ENCODE results near the gene PINK1.

Gene PINK1

DNA sequence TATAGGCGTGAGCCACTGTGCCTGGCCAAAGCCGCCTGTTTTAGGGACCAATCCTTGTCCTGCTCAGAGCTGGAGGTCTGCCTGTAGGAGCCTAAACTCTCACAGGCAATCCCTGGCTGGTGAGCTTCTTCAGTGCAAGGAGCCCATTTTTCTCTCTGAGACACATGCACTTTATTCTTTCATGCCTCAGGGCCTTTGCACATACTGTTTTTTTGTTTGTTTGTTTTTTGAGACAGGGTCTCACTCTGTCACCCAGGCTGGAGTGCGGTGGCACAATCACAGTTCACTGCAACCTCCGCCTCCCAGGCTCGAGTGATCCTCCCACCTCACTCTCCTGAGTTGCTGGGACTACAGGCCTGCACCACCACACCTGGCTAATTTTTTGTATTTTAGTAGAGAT lies 21.6 kb upstream of the PINK1 start:
- DNase-seq = no peak

- DNase-seq = peak; percentile 11
These were observed 21.0 kb upstream of the PINK1 start for GRCh38 chr1:20612221-20612746.

- DNase-seq = no peak
These were observed 19.1 kb upstream of the PINK1 start for GRCh38 chr1:20614131-20614579.

DNA sequence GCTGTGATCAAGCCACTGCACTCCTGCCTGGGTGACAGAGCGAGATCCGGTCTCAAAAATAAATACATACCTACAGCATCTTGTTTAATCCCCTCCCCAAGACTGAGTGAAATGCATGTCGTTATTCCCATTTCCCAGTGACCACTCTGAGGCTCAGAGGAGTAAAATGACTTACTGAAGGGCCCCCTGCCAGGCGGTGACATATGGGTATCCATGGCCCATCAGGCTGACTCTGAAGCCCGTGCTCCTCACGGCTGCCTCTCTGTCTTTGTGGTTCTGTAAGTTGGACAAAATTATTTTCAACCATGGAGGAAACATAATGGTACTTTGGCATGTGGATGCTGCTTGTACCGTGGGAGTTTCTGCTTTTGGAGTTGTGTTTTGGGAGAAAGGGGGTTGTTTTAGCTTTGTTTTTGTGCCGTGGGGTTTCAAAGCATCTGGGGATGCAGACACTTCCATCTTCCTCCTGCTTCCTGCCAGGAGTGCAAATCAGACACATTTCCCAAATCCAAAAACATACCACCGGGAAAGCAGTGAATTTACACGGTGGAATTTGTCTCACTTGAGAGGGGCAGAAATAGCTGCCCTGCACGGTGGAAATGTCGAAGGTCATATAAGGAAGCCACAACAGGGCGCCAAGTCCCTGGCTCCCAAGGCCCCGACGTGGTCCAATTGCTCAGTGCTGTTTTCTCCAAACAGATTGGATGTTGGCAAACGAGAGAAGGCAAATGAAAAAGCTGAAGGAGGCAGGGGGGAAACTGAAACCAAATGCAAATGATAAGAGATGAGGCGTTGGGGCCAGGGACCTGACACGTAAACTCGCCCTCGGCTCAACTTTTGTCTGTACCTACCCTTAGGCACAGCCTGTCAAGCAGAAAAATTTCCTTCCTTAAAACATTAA lies 17.1 kb upstream of the PINK1 start:
- DNase-seq = no peak

DNA sequence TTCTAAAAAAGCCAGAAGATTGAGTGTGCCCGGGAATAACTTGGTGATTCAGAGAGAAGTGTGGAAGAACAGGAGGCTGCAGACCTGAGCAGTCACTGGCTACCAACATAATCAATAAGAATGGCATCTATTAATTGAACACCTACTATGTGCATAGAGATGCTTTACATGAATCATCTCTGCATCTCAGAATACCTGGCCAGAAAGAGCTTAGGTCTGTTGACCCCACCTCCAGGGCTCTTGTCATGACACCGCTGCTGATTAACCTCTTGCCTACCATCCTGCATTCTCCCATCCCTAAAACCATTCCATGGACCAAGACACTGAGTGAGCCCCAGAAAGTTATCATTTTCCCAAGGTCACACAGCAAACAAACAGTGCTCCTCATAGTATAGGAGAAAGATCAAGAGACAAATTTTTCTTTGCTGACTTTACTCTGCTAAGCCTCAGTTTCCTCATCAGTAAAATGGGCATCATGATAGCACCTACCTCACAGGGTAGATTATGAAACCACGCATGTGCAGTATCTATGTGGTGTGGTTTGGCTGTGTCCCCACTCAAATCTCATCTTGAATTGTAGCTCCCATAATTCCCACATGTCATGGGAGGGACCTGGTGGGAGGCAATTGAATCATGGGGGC lies 16.3 kb upstream of the PINK1 start:
- DNase-seq = no peak

- DNase-seq = no peak
These were observed 14.7 kb upstream of the PINK1 start for GRCh38 chr1:20618550-20618949.

GRCh38 chr1:20619999-20620398 lies 13.3 kb upstream of the PINK1 start:
- no peak for DNase-seq

DNA sequence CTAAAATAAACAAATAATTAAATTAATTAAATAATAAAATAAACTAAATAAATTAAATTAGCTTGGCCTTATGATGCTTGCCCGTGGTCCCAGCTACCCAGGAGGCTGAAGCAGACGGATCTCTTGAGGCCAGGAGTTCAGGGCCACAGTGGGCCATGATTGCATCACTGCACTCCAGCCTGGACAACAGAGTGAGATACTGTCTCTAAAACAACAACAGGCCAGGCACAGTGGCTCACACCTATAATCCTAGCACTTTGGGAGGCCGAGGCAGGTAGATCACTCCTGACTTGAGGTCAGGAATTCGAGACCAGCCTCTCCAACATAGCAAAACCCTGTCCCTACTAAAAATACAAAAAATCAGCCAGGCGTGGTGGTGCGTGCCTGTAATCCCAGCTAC lies 12.2 kb upstream of the PINK1 start:
- DNase-seq = no peak

- no peak for DNase-seq
These were observed 8.5 kb upstream of the PINK1 start for GRCh38 chr1:20624709-20625108.

DNA sequence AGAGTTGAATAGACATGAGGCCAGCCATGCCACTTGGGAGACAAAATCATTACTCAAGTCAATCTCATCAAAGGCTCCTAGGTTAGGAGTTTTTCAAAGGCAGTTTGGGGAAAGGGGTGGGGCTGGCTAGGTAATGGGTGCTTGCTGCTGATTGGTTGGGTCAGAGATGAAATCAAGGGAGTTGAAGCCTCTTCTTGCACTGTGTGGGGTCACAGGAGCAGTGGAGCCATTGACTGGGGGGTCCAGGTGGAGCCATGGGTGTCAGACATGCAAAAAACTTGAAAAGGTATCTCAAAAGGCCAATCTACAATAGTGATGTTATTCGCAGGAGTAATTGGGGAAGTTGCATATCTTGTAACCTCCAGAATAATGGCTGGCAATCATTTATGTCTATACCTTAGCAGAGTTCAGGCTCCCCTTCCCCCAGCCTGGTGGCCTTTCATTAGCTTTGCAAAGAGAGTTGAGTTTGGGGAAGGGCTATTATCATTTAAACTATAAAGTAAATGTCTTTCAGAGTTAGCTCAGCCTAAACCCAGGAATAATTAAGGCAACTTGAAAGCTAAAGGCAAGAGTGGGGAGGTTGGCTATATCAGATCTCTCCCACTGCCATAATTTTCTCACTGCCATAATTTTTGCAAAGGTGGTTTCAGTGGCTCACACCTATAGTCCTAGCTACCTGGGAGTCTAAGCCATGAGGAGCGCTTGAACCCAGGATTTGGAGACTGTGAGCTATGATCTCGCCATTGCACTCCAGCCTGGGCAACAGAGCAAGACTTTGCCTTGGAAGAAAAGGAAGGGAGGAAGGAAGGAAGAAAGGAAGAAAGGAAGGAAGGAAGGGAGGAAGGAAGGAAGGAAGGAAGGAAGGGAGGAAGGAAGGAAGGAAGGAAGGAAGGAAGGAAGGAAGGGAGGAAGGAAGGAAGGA lies 7.8 kb upstream of the PINK1 start:
- DNase-seq = no peak

- DNase-seq = no peak
These were observed 7.2 kb upstream of the PINK1 start for GRCh38 chr1:20626098-20626427.

DNA sequence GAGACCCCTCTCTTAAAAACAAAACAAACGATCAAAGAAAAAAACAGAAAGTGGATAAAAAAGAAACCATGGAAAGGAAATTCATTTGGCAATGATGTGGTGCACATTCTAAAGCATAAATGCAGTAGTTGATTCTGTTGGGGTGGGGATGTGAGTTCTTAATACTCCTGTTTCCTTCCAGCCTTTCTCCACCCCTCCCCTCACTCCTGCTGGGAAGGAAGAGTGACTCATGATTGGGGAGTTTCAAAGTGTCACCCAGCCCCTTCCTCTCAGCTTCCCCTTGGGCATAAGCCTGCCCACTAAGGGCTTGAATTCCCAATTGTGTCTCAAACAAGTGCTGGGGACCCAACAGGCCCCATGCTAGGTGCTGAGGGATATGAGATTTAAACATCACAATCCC lies 6.7 kb upstream of the PINK1 start:
- DNase-seq = no peak

GRCh38 chr1:20630729-20631128 lies 2.5 kb upstream of the PINK1 start:
- DNase-seq = no peak

GRCh38 chr1:20632386-20632785 lies 872 bp upstream of the PINK1 start:
- DNase-seq = no peak

- DNase-seq = no peak
These were observed 871 bp downstream of the PINK1 start for GRCh38 chr1:20634065-20634593.

DNA sequence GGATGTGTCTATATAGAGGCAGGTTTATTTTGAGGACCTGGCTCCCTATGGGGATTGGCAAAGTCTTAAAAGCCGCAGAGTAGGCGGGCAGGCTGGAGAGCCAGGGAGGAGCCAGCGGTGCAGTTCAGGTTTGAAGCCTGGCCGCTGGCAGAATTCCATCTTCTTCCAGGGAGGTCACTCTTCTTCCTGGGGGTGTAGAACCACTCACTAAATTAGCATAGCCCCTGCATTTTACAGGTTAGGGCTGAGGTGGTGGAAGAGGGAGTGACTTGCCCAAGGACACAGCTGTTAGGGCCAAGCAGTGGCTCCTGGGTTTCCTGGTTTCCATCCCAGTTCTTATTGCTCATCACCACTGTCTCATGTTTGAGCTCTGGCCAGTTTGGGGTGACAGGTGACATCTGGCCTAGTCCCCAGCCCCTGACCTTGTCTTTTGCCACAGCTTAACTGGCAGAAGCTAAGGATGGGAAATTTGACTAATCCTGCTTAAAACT lies 1.4 kb downstream of the PINK1 start:
- DNase-seq = no peak

DNA sequence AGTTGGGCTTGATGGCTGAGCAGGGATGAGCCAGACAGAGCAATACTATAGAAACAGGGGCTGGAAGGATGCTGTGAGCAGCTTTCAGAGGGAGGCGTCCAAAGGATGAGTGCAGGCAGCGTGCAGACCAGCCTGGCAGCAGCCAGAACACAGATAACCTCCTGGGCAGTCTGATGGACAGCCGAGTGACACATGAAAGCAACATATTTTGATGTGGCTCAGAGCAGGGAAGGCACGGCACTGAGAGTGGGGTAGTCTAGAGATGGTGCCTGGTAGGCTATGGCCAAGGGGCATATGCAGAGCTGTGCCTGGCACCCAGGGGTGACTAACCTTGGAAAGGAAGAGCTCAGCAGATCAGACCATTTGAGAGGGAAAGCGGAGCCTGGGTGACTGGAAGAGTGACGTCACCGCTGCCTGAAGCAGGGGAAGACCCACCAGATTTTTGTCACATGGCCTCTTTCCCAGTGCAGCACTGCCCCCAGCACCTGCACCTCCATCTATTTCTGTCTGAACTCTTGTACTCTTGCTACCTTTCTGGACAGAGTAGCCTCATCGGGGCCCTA lies 3.6 kb downstream of the PINK1 start:
- no peak for DNase-seq

DNA sequence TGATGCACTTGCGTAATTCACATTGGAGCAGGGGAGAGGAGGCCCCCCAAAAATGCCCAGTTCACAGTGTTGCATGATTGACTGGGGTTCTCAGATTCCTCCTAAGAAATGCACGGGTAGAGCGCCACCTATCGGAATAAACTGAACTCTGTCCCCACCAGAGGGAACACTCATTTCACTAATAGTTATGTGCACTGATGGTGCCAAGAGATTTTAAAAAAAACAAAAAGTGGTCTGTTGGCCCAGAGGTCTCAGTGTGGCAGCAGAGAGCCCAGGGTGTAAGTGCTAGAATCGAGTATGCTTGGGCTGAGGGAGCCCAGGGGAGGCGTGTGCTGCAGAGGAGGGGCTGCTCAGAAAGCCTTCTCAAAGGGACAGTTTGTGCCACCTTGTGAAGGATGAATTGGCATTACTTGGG lies 6.9 kb downstream of the PINK1 start:
- peak; percentile 57 for DNase-seq

DNA sequence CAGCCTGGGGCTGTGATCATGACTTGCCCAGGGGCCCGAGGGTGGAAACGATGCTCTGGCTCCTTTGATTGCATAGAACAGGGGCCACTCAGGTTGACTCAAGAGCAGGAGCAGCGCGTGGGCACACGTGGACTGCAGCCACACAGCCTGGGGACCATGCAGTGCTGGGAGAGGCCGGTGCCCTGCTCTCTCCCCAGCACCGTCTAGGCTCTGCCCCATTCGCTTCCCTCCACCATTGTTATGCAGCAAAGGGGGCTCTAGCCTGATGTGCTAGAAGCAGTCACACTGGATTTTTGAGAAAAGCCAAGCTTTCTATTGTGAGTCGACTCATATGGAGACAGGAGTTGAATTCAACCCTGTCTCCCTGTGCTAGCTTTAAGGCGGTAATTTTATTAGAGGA lies 8.7 kb downstream of the PINK1 start:
- DNase-seq = no peak

DNA sequence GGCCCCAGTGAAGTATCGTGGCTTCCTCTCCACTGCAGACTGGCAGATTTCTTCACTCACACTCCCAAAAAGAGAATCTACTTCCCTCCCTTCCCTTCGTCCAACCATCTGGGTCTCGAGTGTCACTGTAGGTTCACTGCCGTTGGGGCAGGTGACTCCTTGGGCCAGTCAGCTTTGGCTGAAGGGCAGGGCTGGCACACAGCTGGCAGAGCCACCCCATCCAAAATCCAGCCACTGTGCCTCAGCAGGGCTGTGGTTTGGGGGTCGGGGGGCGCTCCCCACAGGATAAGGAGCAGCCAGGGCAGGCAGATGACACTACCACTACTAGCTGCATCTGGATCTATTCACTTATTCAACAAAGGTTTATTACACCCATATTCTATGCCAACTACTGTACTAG lies 9.8 kb downstream of the PINK1 start:
- DNase-seq = no peak

DNA sequence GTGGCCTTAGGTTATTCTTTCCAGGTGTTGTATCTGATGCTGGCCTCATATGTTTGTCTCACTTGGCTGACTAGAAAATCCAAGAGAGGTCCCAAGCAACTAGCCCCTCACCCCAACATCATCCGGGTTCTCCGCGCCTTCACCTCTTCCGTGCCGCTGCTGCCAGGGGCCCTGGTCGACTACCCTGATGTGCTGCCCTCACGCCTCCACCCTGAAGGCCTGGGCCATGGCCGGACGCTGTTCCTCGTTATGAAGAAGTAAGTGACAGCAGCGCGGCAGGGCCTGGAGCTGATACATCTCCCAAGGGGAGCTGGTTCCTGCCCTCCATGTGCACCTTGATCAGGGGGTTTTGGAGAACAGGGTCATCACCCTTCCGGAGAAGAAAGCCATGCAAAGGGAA lies 11.2 kb downstream of the PINK1 start:
- DNase-seq = no peak

GRCh38 chr1:20645414-20645813 lies 12.2 kb downstream of the PINK1 start:
- no peak for DNase-seq
